Activated CD4-positive, alpha-beta T cell treated with anti-CD3 and anti-CD28 coated beads, Interleukin-2, amount 50 U/mL, for 4 hours (primary cell): ENCODE data around the gene AATK.

Experiments used
- DNase-seq, 2 experiments: peaks; one replicate each; pipeline ENCODE4 v3.0.0-alpha.2; 2020

AATK gene

DNA sequence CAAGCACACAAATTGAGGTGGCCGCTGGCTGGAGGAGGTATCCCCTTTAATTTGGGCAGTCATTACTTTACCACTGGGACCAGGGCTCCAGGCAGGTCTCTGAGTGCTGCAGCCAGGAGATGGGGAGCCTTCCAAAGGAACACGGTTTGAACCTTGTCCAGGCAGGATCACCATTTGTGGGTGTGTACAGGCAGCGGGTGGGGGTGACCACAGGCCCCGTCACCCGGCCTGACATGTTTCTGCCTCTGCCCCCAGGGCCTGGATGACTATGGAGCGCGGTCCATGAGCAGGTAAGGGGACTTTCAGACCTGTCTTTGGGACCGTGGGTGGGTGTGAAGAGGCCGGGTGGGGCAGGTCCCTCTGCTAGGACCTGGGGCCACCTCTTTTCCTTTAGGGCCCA is 57.8 kb downstream of the AATK start:
- DNase-seq, result no peak

- DNase-seq, result no peak
Measured at GRCh38 chr17:81106716-81107115, 59.3 kb downstream of the AATK start.

GRCh38 chr17:81103379-81103778 is 62.6 kb downstream of the AATK start:
- no peak for DNase-seq

DNA sequence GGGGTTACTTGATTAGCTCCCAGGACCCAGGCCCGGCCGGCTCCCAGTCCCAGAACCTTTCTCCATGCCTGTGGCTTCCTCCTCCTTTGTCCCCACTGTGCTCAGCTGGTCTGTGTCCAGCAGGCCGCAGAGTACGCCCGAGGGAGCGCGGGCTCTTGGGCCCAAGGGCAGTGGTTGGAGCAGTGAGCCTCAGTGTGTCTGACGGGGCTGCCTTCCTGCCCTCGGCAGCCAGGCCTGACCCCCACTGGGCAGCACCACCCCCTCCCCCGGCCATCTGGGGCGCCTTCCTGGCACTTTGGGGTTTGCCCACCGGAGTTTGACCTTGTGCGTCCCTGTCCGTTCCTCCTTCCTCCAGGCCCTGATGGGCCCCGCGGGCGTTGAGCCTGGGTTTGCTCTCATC is 63.2 kb downstream of the AATK start:
- DNase-seq, result no peak

DNA sequence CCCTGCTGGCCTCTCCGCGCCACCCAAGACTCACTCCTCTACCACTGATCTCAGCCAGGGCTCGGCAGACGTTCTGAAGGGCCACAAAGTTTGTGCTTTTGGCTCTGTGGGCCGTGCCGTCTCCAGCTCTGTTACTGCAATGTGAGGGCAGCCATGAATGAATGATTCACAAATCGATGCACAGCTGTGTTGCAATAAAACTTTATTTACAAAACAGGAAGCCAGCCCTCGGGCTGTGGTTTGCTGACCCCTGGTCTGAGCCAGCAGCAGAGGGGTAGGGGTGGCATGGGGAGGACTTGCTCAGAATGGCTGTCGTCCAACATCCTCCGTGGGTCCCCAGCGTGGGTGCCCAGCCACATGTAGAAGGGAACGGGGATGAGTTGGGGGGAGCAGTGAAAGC is 63.7 kb downstream of the AATK start:
- no peak for DNase-seq

DNA sequence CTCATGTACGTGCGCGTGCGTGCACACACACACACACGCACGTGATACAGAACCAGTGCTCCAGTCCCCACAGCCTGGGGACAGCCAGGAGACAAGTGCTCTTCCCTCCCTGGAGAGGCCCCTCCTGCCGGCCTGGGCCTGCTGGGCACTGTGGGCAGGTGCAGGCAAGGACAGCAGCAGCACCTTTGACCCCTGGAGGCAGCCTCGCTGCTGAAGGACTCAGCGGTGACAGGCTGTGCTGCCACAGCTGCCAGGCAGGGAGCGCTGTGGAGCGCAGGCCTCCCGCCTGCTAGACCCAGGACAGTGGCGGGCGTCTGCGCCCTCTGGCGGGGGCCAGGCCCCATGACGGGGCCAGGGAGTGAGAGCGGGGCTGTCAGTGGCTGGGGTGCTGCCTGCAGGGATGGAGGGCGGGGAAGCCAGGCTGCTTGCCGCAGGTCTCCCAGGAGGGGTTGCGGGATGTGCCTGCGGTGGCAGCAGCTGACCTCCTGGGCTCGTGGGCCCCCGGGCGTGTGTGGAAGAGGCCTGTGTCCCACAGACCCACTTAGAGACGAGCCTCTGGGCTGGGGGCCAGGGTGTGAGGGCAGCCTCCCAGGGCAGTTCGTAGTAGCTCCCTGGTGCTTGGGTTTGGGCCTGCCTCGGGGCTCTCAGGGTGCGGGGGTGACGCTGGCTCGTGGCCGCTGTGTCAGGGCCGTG is 64.3 kb downstream of the AATK start:
- DNase-seq, result peak; percentile 81 to 85

- DNase-seq, result no peak
Measured at GRCh38 chr17:81100668-81101067, 65.4 kb downstream of the AATK start.

DNA sequence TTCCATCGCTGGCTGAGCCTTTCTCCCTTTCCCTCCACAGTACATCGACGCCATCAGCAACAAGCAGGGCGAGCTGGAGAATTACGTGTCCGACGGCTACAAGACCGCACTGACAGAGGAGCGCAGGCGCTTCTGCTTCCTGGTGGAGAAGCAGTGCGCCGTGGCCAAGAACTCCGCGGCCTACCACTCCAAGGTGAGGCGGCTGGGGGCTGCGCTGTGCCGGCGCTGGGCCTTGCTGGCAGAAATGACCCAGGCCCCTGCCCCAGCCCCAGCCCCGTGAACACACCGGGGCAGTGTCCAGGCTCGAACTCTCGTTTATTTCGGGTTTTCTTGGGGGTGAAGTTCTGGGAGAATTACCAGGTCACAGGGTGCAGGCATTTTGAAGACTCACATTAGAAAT is 66.1 kb downstream of the AATK start:
- DNase-seq, result no peak

DNA sequence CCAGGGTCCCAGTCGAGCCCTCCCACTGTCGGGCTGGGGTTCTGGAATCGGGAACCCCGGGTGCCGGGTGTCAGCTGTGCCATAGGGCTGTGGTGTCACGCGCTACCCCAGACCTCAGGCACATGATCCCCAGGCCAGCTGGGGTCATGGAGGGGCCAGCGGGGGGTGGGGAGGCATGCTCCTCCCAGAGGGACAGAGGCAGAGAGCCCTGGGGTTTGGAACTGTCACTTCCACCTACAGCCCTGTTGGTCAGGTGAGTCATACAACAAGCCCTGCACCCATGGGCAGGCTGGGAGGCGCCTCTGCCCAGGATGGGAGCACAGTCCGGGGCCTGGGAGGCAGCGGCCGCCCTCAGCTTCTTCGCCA is 68.1 kb downstream of the AATK start:
- no peak for DNase-seq

GRCh38 chr17:81097134-81097942 is 68.7 kb downstream of the AATK start:
- DNase-seq, result peak; percentile 69 to 74

DNA sequence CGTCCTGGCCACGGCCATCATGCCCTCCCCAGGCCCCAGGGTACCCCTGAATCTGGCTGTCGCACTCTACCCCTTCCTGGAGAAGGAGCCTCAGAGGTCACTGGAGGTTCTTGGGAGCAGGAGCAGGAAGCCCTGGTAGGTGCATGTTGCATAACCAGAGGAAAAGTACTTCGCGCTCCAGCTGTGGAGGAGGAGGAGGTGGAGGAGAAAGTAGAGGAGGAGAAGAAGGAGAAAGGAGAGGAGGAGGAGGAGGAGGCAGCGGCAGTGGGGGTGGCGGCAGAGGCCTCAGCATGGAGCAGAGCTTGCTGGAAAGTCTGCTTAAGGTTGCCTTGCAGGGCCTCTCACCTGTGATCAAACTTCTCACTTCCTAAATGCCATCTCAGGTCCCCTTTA is 69.3 kb downstream of the AATK start:
- no peak for DNase-seq

DNA sequence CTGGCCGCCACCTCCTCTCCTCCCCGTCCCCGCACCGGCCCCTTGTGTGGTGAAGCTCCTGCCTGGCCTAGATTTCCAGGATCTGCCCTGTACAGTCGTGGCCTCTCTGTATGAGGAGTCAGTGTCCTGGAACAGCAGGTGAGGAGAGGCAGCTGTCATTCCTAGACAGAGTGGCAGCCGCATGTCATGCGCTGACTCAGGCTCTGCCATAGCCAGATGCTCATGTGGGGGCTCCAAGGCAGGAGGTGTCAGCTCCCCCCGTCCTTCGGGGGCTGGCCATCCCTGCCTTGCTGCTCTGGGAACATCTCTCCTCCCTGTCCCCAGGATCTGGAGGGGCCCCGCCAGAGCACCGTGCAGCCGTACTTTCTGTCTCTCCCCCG is 70.6 kb downstream of the AATK start:
- peak in 1 of 2 experiments; percentile 11 for DNase-seq

- peak; percentile 91 for DNase-seq
Measured at GRCh38 chr17:81094509-81095382, 71.3 kb downstream of the AATK start.

GRCh38 chr17:81093619-81094508 is 72.2 kb downstream of the AATK start:
- DNase-seq, result no peak

GRCh38 chr17:81092518-81093095 is 73.4 kb downstream of the AATK start:
- DNase-seq, result no peak

- DNase-seq, result no peak
Measured at GRCh38 chr17:81091774-81092517, 74.1 kb downstream of the AATK start.

DNA sequence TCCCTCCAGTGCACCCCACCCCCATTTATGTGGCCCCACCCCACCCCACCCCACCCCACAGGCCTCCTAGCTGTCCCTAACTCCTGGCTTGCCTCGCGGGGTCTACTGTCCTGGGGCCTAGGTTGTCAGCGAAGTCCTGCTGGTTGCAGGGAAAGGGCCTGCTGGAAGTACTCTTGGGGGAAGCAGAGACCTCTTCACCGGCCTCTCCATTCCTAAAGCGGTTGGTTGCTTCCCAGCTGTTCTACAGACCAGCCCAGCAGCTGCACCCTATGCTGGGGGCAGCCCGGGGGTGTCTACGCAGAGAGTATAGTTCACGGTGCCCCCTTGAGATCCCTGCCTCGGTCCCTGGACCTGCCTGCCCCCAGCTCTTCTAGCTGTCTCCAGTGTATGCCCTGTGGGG is 74.9 kb downstream of the AATK start:
- no peak for DNase-seq

DNA sequence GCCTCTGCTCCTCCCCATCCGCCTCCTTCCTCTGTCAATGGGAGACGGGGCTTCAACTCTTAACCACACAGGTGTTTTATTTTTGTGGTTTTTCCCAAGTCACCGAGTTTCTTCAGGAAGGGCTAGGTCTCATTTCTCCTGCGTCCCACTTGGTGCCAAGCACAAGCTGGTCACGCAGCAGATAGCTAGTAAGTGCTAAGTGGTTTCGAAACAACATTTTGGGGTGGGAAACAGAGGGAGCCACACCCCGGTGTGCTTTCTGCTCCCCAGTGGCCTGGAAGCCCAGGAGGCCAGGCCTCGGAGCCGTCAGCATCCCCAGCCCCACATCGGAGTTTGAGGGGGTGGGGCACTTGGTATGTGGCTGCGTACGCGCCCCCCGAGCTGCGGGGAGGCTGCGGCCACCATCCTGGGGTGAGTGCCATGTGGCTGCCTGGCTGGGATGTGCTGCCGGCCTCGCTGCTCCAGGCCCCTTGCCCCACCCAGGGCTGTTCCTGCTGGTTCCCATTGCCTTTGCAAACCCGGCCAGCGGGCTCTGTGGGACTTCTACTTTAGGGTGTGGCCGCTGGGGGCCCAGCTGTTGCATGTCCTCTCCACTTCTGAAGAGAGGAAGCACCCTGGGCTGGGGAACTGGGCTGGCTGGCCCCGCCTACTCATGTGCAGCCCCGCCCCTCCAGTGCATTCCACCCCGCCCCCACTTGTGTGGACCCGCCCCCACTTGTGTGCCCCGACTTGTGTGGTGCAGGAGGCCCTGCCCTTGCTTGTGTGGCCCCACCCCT is 75.5 kb downstream of the AATK start:
- no peak for DNase-seq

DNA sequence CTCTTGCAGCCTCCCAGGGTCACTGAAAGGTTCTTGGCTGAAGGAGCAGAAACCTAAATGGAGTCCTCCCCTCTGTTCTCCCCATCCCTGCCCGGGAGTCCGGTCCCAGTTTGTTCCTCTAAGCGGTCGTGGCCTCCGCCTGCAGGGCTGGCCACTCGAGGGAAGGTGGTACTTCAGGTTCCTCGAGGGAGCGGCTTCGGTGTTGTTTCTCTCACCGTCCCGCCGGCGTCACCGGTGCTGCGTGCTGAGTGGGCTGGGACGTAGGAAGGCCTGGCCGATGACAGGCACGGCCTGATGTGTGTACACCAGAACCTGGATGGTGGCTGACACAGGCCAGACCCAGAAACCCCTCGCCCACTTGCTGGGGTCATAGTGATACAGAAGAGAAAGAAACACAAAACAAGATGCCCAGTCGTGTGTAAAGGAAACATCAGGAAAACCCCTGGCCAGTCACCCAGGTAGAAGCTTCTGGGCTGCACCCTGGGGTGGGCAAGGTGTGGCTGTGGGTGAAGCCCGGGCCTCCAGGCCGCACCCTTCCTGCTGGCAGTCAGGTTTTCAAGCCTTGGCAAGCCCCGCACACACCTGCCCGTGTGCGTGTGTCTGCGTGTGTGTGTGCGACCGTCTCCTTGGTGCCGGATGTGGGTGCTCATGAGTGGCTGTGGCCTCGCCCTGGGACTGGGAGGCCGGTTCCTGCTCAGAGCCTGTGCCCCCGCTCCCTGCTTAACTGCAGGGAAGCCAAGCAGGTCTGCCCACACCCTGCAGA is 79.1 kb downstream of the AATK start:
- DNase-seq, result no peak

- no peak for DNase-seq
Measured at GRCh38 chr17:81085420-81085911, 80.6 kb downstream of the AATK start.
